ENCODE results near the gene PIK3R6.

- no peak for TF ChIP-seq CTCF (IDR thresholded peaks at IDR 0.05; ENCODE audit: low read depth, low read length, poor library complexity, severe bottlenecking)
- TF ChIP-seq EZH2phosphoT487 (IDR thresholded peaks at IDR 0.05; ENCODE audit: borderline replicate concordance, low read length) = no peak
Observed at GRCh38 chr17:8849311-8850041, 18.0 kb downstream of the PIK3R6 start.

All from DOHH2 (cell line).